Panc1 (cell line): Measurements from ENCODE around the gene CDKAL1. TPM values are rescaled to one million over a fixed set of nuclear protein-coding genes. Genes with fewer than 3 reads are reported as not detected.

Experiments
- ATAC-seq: fragments of 200-7000 bp; cut with Tn5 transposase; 2 replicates; pipeline ENCODE4 v1.9.1; 2020; ENCODE audit warnings: mild to moderate bottlenecking, moderate library complexity
- BruUV-seq: library from RNA; stranded (reverse); fragments of 400-500 nt; replicated peaks from 2 replicates; lab custom pipeline; 2021; lab: Mats Ljungman, UMichigan
- CTCF ChIA-PET: fragments of 300-600 bp; sonication (Branson Sonifier 250); formaldehyde crosslinking; loops from one replicate; lab custom pipeline; 2022; ENCODE audit warnings: antibody characterized with exemption; lab: Charles Lee
- POLR2A ChIA-PET: fragments of 300-600 bp; sonication (Branson Sonifier 250); formaldehyde crosslinking; loops from one replicate; lab custom pipeline; 2022; ENCODE audit warnings: antibody characterized with exemption; lab: Charles Lee
- DNase-seq: peaks from one replicate; pipeline ENCODE4 v3.0.0-alpha.2; 2010; ENCODE audit warnings: low read depth, low spot score
- H3K27ac ChIP-seq: 2 replicates; pipeline ENCODE4 v1.5.1; 2011; ENCODE audit warnings: mild to moderate bottlenecking, low read length, inconsistent platforms
- H3K27me3 ChIP-seq: fragments of 200-500 bp; sonication (Bioruptor generic); 2 replicates; pipeline ENCODE4 v1.6.0; 2014; ENCODE audit warnings: low read length, inconsistent platforms; ENCODE audit not compliant: control insufficient read depth, insufficient read depth
- H3K36me3 ChIP-seq: fragments of 200-500 bp; sonication (Bioruptor generic); 2 replicates; pipeline ENCODE4 v1.5.1; 2014; ENCODE audit warnings: inconsistent platforms, mild to moderate bottlenecking, low read length, moderate library complexity; ENCODE audit not compliant: control insufficient read depth, insufficient read depth
- H3K4me1 ChIP-seq: 2 replicates; pipeline ENCODE4 v1.5.1; 2011; ENCODE audit warnings: inconsistent platforms, mild to moderate bottlenecking, low read length, moderate library complexity; ENCODE audit not compliant: control insufficient read depth, insufficient read depth
- H3K4me3 ChIP-seq, 2 experiments: 2 replicates each; pipeline ENCODE4 v1.5.1; 2011 to 2012; ENCODE audit warnings: low read depth in 2 of 2, low read length in 2 of 2, mild to moderate bottlenecking in 2 of 2, inconsistent platforms in 1 of 2, moderate library complexity in 1 of 2
- H3K9me3 ChIP-seq: fragments of 200-500 bp; sonication (Bioruptor generic); 2 replicates; pipeline ENCODE4 v1.5.1; 2014; ENCODE audit warnings: low read depth, mild to moderate bottlenecking, inconsistent platforms, low read length, moderate library complexity; ENCODE audit not compliant: control insufficient read depth, insufficient read depth
- POLR2AphosphoS5 ChIP-seq: IDR thresholded peaks from 2 replicates; pipeline ENCODE4 v1.6.1; 2012; ENCODE audit warnings: mild to moderate bottlenecking, low read depth, low read length, moderate library complexity
- SIN3A ChIP-seq: IDR thresholded peaks from 2 replicates; pipeline ENCODE4 v1.6.1; 2012; ENCODE audit warnings: low read depth, mild to moderate bottlenecking, low read length, moderate library complexity, borderline replicate concordance; ENCODE audit not compliant: insufficient read depth
- TCF7L2 ChIP-seq: IDR thresholded peaks from 2 replicates; pipeline ENCODE4 v1.6.1; 2011; ENCODE audit warnings: mild to moderate bottlenecking, low read depth, low read length, inconsistent platforms
- in situ Hi-C: cut with HindIII; loops from 2 replicates; pipeline ENCODE4 v1.10.0; 2016; ENCODE audit warnings: low sequenced_read_pairs, low pct_unique_long_range_greater_than_20kb
- intact Hi-C: fragments of 100-400 bp; cut with micrococcal nuclease; formaldehyde crosslinking; loops from one replicate; pipeline ENCODE4 v1.10.0; 2022; ENCODE audit not compliant: unreplicated experiment
- total RNA-seq: library from RNA; stranded (reverse); gene quantifications from one replicate; pipeline ENCODE4 v1.2.1, GENCODE V29; 2021; ENCODE audit not compliant: unreplicated experiment
- TF ChIP-seq, protein P1 (sequence below), 2 experiments: IDR thresholded peaks; 2 replicates each; pipeline ENCODE4 v1.6.1; 2011 to 2012; ENCODE audit warnings: low read depth in 2 of 2, control low read depth in 1 of 2, low read length in 1 of 2, mild to moderate bottlenecking in 1 of 2, moderate library complexity in 1 of 2; ENCODE audit not compliant: insufficient read depth in 1 of 2
- TF ChIP-seq, protein P2 (sequence below): fragments of 450-650 bp; IDR thresholded peaks from 2 replicates; pipeline ENCODE4 v1.5.1; 2017; ENCODE audit warnings: mild to moderate bottlenecking

CDKAL1 gene
- total RNA-seq, 1 experiment from 2014 or later: 14.5 TPM

DNA sequence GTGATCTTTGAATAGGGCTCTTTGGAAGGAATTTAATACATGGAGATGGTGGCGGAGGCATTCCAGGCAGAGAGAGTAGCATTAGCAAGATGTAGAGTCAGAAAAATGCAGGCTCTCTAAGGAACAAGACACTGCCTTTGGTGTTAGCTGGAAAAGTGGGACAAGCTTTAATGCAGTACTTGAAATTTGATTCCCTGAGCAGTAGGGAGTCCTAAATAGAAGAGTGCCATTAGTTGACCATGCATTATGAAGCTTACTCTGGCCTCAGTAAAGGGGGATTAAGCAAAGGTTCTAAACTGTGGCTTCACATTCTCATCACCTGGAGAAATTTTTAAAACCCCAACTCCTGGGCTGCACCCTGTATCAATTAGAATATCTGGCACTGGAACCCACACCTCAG, 564.5 kb downstream of the CDKAL1 start:
- ATAC-seq: no peak
- H3K27ac ChIP-seq: peak overlapping the region; percentile 4; the same call in 1 of the 2 replicates
- no peaks in the 10 kb centered on the region for H3K9me3 ChIP-seq
- ChIA-PET POLR2A (no interaction called here), CTCF (no interaction called here)
- TF ChIP-seq, protein P1, sequence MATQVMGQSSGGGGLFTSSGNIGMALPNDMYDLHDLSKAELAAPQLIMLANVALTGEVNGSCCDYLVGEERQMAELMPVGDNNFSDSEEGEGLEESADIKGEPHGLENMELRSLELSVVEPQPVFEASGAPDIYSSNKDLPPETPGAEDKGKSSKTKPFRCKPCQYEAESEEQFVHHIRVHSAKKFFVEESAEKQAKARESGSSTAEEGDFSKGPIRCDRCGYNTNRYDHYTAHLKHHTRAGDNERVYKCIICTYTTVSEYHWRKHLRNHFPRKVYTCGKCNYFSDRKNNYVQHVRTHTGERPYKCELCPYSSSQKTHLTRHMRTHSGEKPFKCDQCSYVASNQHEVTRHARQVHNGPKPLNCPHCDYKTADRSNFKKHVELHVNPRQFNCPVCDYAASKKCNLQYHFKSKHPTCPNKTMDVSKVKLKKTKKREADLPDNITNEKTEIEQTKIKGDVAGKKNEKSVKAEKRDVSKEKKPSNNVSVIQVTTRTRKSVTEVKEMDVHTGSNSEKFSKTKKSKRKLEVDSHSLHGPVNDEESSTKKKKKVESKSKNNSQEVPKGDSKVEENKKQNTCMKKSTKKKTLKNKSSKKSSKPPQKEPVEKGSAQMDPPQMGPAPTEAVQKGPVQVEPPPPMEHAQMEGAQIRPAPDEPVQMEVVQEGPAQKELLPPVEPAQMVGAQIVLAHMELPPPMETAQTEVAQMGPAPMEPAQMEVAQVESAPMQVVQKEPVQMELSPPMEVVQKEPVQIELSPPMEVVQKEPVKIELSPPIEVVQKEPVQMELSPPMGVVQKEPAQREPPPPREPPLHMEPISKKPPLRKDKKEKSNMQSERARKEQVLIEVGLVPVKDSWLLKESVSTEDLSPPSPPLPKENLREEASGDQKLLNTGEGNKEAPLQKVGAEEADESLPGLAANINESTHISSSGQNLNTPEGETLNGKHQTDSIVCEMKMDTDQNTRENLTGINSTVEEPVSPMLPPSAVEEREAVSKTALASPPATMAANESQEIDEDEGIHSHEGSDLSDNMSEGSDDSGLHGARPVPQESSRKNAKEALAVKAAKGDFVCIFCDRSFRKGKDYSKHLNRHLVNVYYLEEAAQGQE (IDR thresholded peaks at IDR 0.05; ENCODE audit: insufficient read depth in 1 of 2, low read depth in 2 of 2, low read length in 1 of 2): no peak
- TF ChIP-seq, protein P2, sequence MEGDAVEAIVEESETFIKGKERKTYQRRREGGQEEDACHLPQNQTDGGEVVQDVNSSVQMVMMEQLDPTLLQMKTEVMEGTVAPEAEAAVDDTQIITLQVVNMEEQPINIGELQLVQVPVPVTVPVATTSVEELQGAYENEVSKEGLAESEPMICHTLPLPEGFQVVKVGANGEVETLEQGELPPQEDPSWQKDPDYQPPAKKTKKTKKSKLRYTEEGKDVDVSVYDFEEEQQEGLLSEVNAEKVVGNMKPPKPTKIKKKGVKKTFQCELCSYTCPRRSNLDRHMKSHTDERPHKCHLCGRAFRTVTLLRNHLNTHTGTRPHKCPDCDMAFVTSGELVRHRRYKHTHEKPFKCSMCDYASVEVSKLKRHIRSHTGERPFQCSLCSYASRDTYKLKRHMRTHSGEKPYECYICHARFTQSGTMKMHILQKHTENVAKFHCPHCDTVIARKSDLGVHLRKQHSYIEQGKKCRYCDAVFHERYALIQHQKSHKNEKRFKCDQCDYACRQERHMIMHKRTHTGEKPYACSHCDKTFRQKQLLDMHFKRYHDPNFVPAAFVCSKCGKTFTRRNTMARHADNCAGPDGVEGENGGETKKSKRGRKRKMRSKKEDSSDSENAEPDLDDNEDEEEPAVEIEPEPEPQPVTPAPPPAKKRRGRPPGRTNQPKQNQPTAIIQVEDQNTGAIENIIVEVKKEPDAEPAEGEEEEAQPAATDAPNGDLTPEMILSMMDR: no peak
- no peak for TF ChIP-seq SIN3A
- TF ChIP-seq POLR2AphosphoS5: no peak
- no peak for TF ChIP-seq TCF7L2
- BruUV-seq: no TSS peak
- no peaks in the 10 kb centered on the region for H3K27me3 ChIP-seq
- DNase-seq: no peak
- H3K4me1 ChIP-seq: no peaks in the 10 kb centered on the region
- in situ Hi-C loops (no loop called here), intact Hi-C loops (no loop called here)
- no peaks in the 10 kb centered on the region for H3K36me3 ChIP-seq
- H3K4me3 ChIP-seq: no peak overlapping the region

DNA sequence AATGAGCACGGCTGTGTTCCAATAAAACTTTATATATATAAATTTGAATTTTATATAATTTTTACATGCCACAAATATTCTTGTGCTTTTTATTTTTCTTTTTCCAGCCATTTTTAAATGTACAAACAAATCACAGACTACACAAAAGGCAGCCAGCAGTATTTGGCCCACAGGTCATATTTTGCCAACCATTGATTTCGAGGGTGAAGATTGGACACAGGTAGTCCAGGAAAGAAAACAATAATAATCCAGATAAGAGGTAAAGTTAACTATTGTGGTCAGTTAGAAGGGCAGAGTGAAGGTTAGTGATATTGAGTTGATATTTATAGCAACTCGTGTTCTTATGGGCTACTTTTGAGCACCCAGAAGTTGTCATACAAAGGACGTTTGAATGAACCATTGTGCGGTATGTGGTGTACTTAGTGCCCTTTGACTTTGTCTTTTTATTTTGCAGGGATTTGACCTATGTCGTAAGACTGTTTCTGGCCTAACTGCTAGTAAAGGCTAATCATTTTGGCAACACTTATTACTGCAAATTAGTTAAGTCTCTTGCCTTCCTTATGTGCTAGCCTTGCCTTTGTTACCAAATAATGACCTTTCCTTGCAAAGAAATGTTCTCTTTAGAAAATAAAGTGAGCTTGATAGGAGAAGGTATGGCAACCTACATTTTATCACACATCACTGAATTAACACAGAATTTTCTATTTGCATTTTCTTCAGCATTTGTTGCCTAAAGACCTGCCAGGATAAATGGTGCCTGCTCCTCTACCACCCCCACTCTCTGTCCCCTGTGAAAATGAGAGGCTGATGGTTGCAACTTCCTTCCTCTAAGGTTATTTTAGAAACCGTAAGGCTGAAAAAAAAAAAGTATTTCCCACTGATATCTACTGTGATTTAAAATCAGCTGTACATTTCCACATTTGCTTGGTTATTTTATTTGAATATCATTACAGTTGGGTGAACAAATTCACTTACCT, 565.4 kb downstream of the CDKAL1 start:
- no TSS peak for BruUV-seq
- POLR2A ChIA-PET: no interaction called here
- Histone ChIP-seq H3K27ac (peak overlapping the region; percentile 34; the same call in 1 of the 2 replicates), H3K4me1 (no peaks in the 10 kb centered on the region), H3K9me3 (no peaks in the 10 kb centered on the region), H3K36me3 (no peaks in the 10 kb centered on the region), H3K4me3 (no peak overlapping the region), H3K27me3 (no peaks in the 10 kb centered on the region)
- intact Hi-C loops: loop anchor here (10.0 kb wide), 1 partner anchor 225 kb away; no protein-coding TSS in a partner anchor
- no peak for ATAC-seq
- in situ Hi-C loops: no loop called here
- TF ChIP-seq, protein P1 (IDR thresholded peaks at IDR 0.05; ENCODE audit: insufficient read depth in 1 of 2, low read depth in 2 of 2, low read length in 1 of 2): no peak
- TF ChIP-seq SIN3A (no peak), TCF7L2 (no peak), POLR2AphosphoS5 (no peak)
- TF ChIP-seq, protein P2: no peak
- DNase-seq: no peak
- CTCF ChIA-PET: no interaction called here
